ENCODE measurements around the gene ZBTB20. TPM values are rescaled to one million over a fixed set of nuclear protein-coding genes. Genes with fewer than 3 reads are reported as not detected.

ZBTB20 gene
- total RNA-seq, 6 donors from 2014 or later, result 40.0 to 150 (median 65.8) TPM

GRCh38 chr3:115019900-115020299 lies 127.2 kb downstream of the ZBTB20 start:
- ATAC-seq (ENCODE audit: low FRiP score in 2 of 2), result peak in 1 of 2 donors; percentile 64
- no peak for TF ChIP-seq CTCF (IDR thresholded peaks at IDR 0.05)
- no peak for TF ChIP-seq POLR2AphosphoS5 (IDR thresholded peaks at IDR 0.05)
- no peak for TF ChIP-seq POLR2A (IDR thresholded peaks at IDR 0.05)
- no peak for TF ChIP-seq EP300 (IDR thresholded peaks at IDR 0.05)
- Histone ChIP-seq H3K9me3 (peaks cover 0 to 6% (median 2%) of the 10 kb centered on the region in 4 donors), H3K27ac (no peak overlapping the region), H3K4me1 (peaks cover 8 to 15% (median 10%) of the 10 kb centered on the region in 4 donors), H3K36me3 (no peaks in the 10 kb centered on the region), H3K4me3 (no peak overlapping the region), H3K27me3 (no peaks in the 10 kb centered on the region)
- WGBS, 2 donors, result 32 to 40% methylated on average over 1 of the region's 1 CpG
- peak in 1 of 2 donors; percentile 30 for DNase-seq

GRCh38 chr3:115018694-115019093 lies 128.4 kb downstream of the ZBTB20 start:
- no peak for DNase-seq
- no peak overlapping the region for H3K4me3 ChIP-seq
- peaks cover 0 to 6% (median 2%) of the 10 kb centered on the region in 4 donors for H3K9me3 ChIP-seq
- H3K27ac ChIP-seq, result no peak overlapping the region
- H3K36me3 ChIP-seq, result no peaks in the 10 kb centered on the region
- 80% methylated on average over 2 of the region's 2 CpGs for WGBS, 2 donors
- no peaks in the 10 kb centered on the region for H3K27me3 ChIP-seq
- H3K4me1 ChIP-seq, result peaks cover 8 to 15% (median 10%) of the 10 kb centered on the region in 4 donors
- ATAC-seq (ENCODE audit: low FRiP score in 2 of 2), result no peak
- TF ChIP-seq POLR2AphosphoS5 (IDR thresholded peaks at IDR 0.05), result no peak
- TF ChIP-seq CTCF (IDR thresholded peaks at IDR 0.05), result no peak
- TF ChIP-seq EP300 (IDR thresholded peaks at IDR 0.05), result no peak
- no peak for TF ChIP-seq POLR2A (IDR thresholded peaks at IDR 0.05)

GRCh38 chr3:115007966-115008365 lies 139.1 kb downstream of the ZBTB20 start:
- TF ChIP-seq EP300 (IDR thresholded peaks at IDR 0.05), result no peak
- no peak for TF ChIP-seq CTCF (IDR thresholded peaks at IDR 0.05)
- no peak for TF ChIP-seq POLR2A (IDR thresholded peaks at IDR 0.05)
- TF ChIP-seq POLR2AphosphoS5 (IDR thresholded peaks at IDR 0.05), result no peak

GRCh38 chr3:115004201-115005140 lies 142.6 kb downstream of the ZBTB20 start:
- peaks cover 0 to 5% (median 2%) of the 10 kb centered on the region in 4 donors for H3K9me3 ChIP-seq
- no peaks in the 10 kb centered on the region for H3K4me1 ChIP-seq
- H3K36me3 ChIP-seq, result no peaks in the 10 kb centered on the region
- no peak for DNase-seq
- H3K27ac ChIP-seq, result no peak overlapping the region
- H3K4me3 ChIP-seq, result no peak overlapping the region
- TF ChIP-seq POLR2A (IDR thresholded peaks at IDR 0.05) (no peak), CTCF (IDR thresholded peaks at IDR 0.05) (no peak), EP300 (IDR thresholded peaks at IDR 0.05) (no peak), POLR2AphosphoS5 (IDR thresholded peaks at IDR 0.05) (no peak)
- no peak for ATAC-seq (ENCODE audit: low FRiP score in 2 of 2)
- H3K27me3 ChIP-seq, result no peaks in the 10 kb centered on the region
- WGBS, 2 donors, result 93% methylated on average over 2 of the region's 2 CpGs

More at GRCh38 chr3:115007966-115008365, 139.1 kb downstream of the ZBTB20 start:
- 89 to 91% methylated on average over 1 of the region's 1 CpG for WGBS, 2 donors
- DNase-seq (no peak), ATAC-seq (ENCODE audit: low FRiP score in 2 of 2) (no peak)
- Histone ChIP-seq H3K4me3 (no peak overlapping the region), H3K4me1 (no peaks in the 10 kb centered on the region), H3K9me3 (no peaks in the 10 kb centered on the region), H3K27me3 (no peaks in the 10 kb centered on the region), H3K36me3 (no peaks in the 10 kb centered on the region), H3K27ac (no peak overlapping the region)
